H9 (cell line): ENCODE data around the gene GPATCH2. TPM values are rescaled to one million over a fixed set of nuclear protein-coding genes. Genes with fewer than 3 reads are reported as not detected.

Experiments
- DNase-seq: peaks from one replicate; pipeline ENCODE4 v3.0.0-alpha.2; 2017
- H2AFZ ChIP-seq: one replicate; pipeline ENCODE4 v1.6.1; 2013; ENCODE audit warnings: mild to moderate bottlenecking, low read length, control low read depth, moderate library complexity
- H2AK5ac ChIP-seq: 2 replicates; pipeline ENCODE4 v1.6.1; 2013; ENCODE audit warnings: low read length, control low read depth, mixed read lengths; ENCODE audit not compliant: insufficient read length
- H2BK120ac ChIP-seq: one replicate; pipeline ENCODE4 v1.6.1; 2013; ENCODE audit warnings: low read depth, mild to moderate bottlenecking, low read length, control low read depth, inconsistent platforms; ENCODE audit not compliant: poor library complexity, severe bottlenecking
- H2BK12ac ChIP-seq: 2 replicates; pipeline ENCODE4 v1.6.1; 2013; ENCODE audit warnings: low read length, control low read depth, mixed read lengths, low read depth; ENCODE audit not compliant: insufficient read length
- H2BK15ac ChIP-seq: 2 replicates; pipeline ENCODE4 v1.6.1; 2013; ENCODE audit warnings: low read depth, low read length, control low read depth
- H2BK20ac ChIP-seq: one replicate; pipeline ENCODE4 v1.6.1; 2013; ENCODE audit warnings: low read depth, mild to moderate bottlenecking, low read length, control low read depth, inconsistent platforms; ENCODE audit not compliant: poor library complexity, severe bottlenecking
- H2BK5ac ChIP-seq: 2 replicates; pipeline ENCODE4 v1.6.1; 2013; ENCODE audit warnings: low read length, control low read depth, mixed read lengths; ENCODE audit not compliant: insufficient read length
- H3K14ac ChIP-seq: 2 replicates; pipeline ENCODE4 v1.6.1; 2013; ENCODE audit warnings: low read length, control low read depth; ENCODE audit not compliant: insufficient read depth
- H3K18ac ChIP-seq: 2 replicates; pipeline ENCODE4 v1.6.1; 2013; ENCODE audit warnings: low read depth, mild to moderate bottlenecking, mixed read lengths, low read length, control low read depth; ENCODE audit not compliant: insufficient read length
- H3K23ac ChIP-seq: 2 replicates; pipeline ENCODE4 v1.6.1; 2013; ENCODE audit warnings: low read length, control low read depth, mixed read lengths, low read depth; ENCODE audit not compliant: insufficient read length
- H3K23me2 ChIP-seq: 2 replicates; pipeline ENCODE4 v1.6.1; 2013; ENCODE audit warnings: low read depth, mild to moderate bottlenecking, mixed read lengths, low read length, control low read depth; ENCODE audit not compliant: insufficient read length, poor library complexity, severe bottlenecking
- H3K27ac ChIP-seq: 2 replicates; pipeline ENCODE4 v1.5.1; 2013; ENCODE audit warnings: low read length, control low read depth, mixed read lengths, low read depth; ENCODE audit not compliant: insufficient read length
- H3K27me3 ChIP-seq: 2 replicates; pipeline ENCODE4 v1.6.1; 2013; ENCODE audit warnings: low read length, control low read depth, inconsistent platforms; ENCODE audit not compliant: insufficient read depth
- H3K4ac ChIP-seq: 2 replicates; pipeline ENCODE4 v1.6.1; 2013; ENCODE audit warnings: low read depth, mild to moderate bottlenecking, control low read depth, inconsistent platforms, low read length, moderate library complexity
- H3K4me1 ChIP-seq: 2 replicates; pipeline ENCODE4 v1.6.1; 2013; ENCODE audit warnings: low read length, control low read depth, inconsistent platforms; ENCODE audit not compliant: insufficient read depth
- H3K4me2 ChIP-seq: 2 replicates; pipeline ENCODE4 v1.6.1; 2013; ENCODE audit warnings: low read length, control low read depth, mixed read lengths; ENCODE audit not compliant: insufficient read length, insufficient read depth
- H3K56ac ChIP-seq: 2 replicates; pipeline ENCODE4 v1.6.1; 2013; ENCODE audit warnings: low read depth, mild to moderate bottlenecking, mixed read lengths, low read length, control low read depth; ENCODE audit not compliant: insufficient read length
- H3K79me1 ChIP-seq: 2 replicates; pipeline ENCODE4 v1.6.1; 2013; ENCODE audit warnings: low read depth, mild to moderate bottlenecking, moderate library complexity, low read length, control low read depth, inconsistent platforms; ENCODE audit not compliant: insufficient read depth, poor library complexity, severe bottlenecking
- H3K79me2 ChIP-seq: 2 replicates; pipeline ENCODE4 v1.6.1; 2013; ENCODE audit warnings: low read length, control low read depth, inconsistent platforms; ENCODE audit not compliant: insufficient read depth
- H3K9ac ChIP-seq: 2 replicates; pipeline ENCODE4 v1.6.1; 2013; ENCODE audit warnings: low read length, control low read depth, mixed read lengths; ENCODE audit not compliant: insufficient read length; ENCODE audit errors: extremely low read depth
- H3K9me3 ChIP-seq: one replicate; pipeline ENCODE4 v1.6.1; 2013; ENCODE audit warnings: low read depth, low read length, inconsistent platforms; ENCODE audit not compliant: control insufficient read depth
- H3T11ph ChIP-seq: one replicate; pipeline ENCODE4 v1.6.1; 2013; ENCODE audit warnings: mild to moderate bottlenecking, low read length, control low read depth, inconsistent platforms
- H4K20me1 ChIP-seq: one replicate; pipeline ENCODE4 v1.6.1; 2013; ENCODE audit not compliant: control insufficient read depth, insufficient read length, insufficient read depth
- H4K5ac ChIP-seq: 2 replicates; pipeline ENCODE4 v1.6.1; 2013; ENCODE audit warnings: low read depth, mild to moderate bottlenecking, mixed read lengths, low read length, control low read depth; ENCODE audit not compliant: insufficient read length
- H4K8ac ChIP-seq: replicated peaks from 2 replicates; pipeline ENCODE4 v1.6.1; 2013; ENCODE audit warnings: low read length, control low read depth, mixed read lengths, low read depth; ENCODE audit not compliant: insufficient read length
- H4K91ac ChIP-seq: 2 replicates; pipeline ENCODE4 v1.6.1; 2013; ENCODE audit warnings: low read depth, mild to moderate bottlenecking, moderate library complexity, mixed read lengths, low read length, control low read depth; ENCODE audit not compliant: insufficient read length
- H3K27ac Mint-ChIP-seq, 3 experiments: 2 replicates in 2 of 3; 3 replicates in 1 of 3; pipeline ENCODE4 v1.8.0; 2020 to 2021; ENCODE audit warnings: mixed read lengths in 3 of 3, mild to moderate bottlenecking in 1 of 3, moderate library complexity in 1 of 3
- H3K27me3 Mint-ChIP-seq: 2 replicates; pipeline ENCODE4 v1.8.0; 2021; ENCODE audit warnings: low read depth, mild to moderate bottlenecking, moderate library complexity, mixed read lengths
- H3K36me3 Mint-ChIP-seq, 3 experiments: 2 replicates in 2 of 3; 3 replicates in 1 of 3; pipeline ENCODE4 v1.8.0; 2020 to 2021; ENCODE audit warnings: low read depth in 3 of 3, mixed read lengths in 3 of 3; ENCODE audit not compliant: insufficient read depth in 1 of 3
- H3K4me1 Mint-ChIP-seq, 2 experiments: 2 replicates each; pipeline ENCODE4 v1.8.0; 2020; ENCODE audit warnings: mixed read lengths in 2 of 2
- H3K4me3 Mint-ChIP-seq, 2 experiments: 2 replicates in 1 of 2; 3 replicates in 1 of 2; pipeline ENCODE4 v1.8.0; 2020 to 2021; ENCODE audit warnings: mild to moderate bottlenecking in 2 of 2, mixed read lengths in 2 of 2, moderate library complexity in 1 of 2
- H3K9me3 Mint-ChIP-seq, 2 experiments: 2 replicates in 1 of 2; 3 replicates in 1 of 2; pipeline ENCODE4 v1.8.0; 2020; ENCODE audit warnings: mild to moderate bottlenecking in 2 of 2, mixed read lengths in 2 of 2, moderate library complexity in 1 of 2
- WGBS: extraction: QIAGEN DNeasy Blood & Tissue Kit; methylation state at CpG from one replicate; pipeline ENCODE4 v1.1.7; 2013; ENCODE audit warnings: missing lambda C conversion rate, low lambda C conversion rate, mixed read lengths; ENCODE audit not compliant: insufficient read length; ENCODE audit errors: extremely low coverage; 5-methylcytosine and 5-hydroxymethylcytosine counted together
- total RNA-seq: library from RNA; stranded (reverse); gene quantifications from 2 replicates; pipeline ENCODE4 v1.2.1, GENCODE V29; 2021
- TF ChIP-seq, protein P1 (sequence below): fragments of 200-600 bp; sonication (generic); conservative IDR thresholded peaks from 3 replicates; pipeline ENCODE4 v1.8.0; 2021; ENCODE audit warnings: antibody characterized with exemption, mild to moderate bottlenecking

The GPATCH2 gene
- total RNA-seq, 1 experiment from 2014 or later = 14.3 TPM

- Mint-ChIP-seq H3K4me1 (peaks cover 0 to 6% of the 10 kb centered on the region in 2 experiments; a peak in 2 of 4 replicates), H3K36me3 (no peaks in the 10 kb centered on the region), H3K4me3 (no peak overlapping the region), H3K27ac (peak overlapping the region in 2 of 3 experiments; percentile 25 to 36; a peak in 3 of 7 replicates), H3K27me3 (no peaks in the 10 kb centered on the region), H3K9me3 (no peaks in the 10 kb centered on the region)
- WGBS = no CpG with 5 or more reads among the region's 4 CpGs
- no peak overlapping the region for H2BK20ac ChIP-seq
- H4K8ac ChIP-seq = no peak overlapping the region
- no peak overlapping the region for H3K27ac ChIP-seq
- no peaks in the 10 kb centered on the region for H3K23me2 ChIP-seq
- H3K4me1 ChIP-seq = no peaks in the 10 kb centered on the region
- no peak overlapping the region for H4K91ac ChIP-seq
- no peak overlapping the region for H3K18ac ChIP-seq
- no peaks in the 10 kb centered on the region for H3K9me3 ChIP-seq
- H2BK5ac ChIP-seq = no peak overlapping the region
- TF ChIP-seq, protein P1, sequence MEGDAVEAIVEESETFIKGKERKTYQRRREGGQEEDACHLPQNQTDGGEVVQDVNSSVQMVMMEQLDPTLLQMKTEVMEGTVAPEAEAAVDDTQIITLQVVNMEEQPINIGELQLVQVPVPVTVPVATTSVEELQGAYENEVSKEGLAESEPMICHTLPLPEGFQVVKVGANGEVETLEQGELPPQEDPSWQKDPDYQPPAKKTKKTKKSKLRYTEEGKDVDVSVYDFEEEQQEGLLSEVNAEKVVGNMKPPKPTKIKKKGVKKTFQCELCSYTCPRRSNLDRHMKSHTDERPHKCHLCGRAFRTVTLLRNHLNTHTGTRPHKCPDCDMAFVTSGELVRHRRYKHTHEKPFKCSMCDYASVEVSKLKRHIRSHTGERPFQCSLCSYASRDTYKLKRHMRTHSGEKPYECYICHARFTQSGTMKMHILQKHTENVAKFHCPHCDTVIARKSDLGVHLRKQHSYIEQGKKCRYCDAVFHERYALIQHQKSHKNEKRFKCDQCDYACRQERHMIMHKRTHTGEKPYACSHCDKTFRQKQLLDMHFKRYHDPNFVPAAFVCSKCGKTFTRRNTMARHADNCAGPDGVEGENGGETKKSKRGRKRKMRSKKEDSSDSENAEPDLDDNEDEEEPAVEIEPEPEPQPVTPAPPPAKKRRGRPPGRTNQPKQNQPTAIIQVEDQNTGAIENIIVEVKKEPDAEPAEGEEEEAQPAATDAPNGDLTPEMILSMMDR = no peak
- no peak overlapping the region for H2BK15ac ChIP-seq
- no peak overlapping the region for H4K5ac ChIP-seq
- H3K79me2 ChIP-seq = no peaks in the 10 kb centered on the region
- H3K27me3 ChIP-seq = no peaks in the 10 kb centered on the region
- H2AFZ ChIP-seq = no peak overlapping the region
- H3K4ac ChIP-seq = no peak overlapping the region
- no peak overlapping the region for H3T11ph ChIP-seq
- H2BK120ac ChIP-seq = no peak overlapping the region
- H3K23ac ChIP-seq = no peak overlapping the region
- DNase-seq = peak; percentile 36
- no peak overlapping the region for H3K9ac ChIP-seq
- peak overlapping the region; percentile 0; the same call in 1 of the 2 replicates for H3K14ac ChIP-seq
- no peaks in the 10 kb centered on the region for H3K79me1 ChIP-seq
- H3K56ac ChIP-seq = no peak overlapping the region
- no peaks in the 10 kb centered on the region for H4K20me1 ChIP-seq
- H2BK12ac ChIP-seq = no peak overlapping the region
- H2AK5ac ChIP-seq = no peak overlapping the region
- no peak overlapping the region for H3K4me2 ChIP-seq
These were observed 43.3 kb upstream of the GPATCH2 start for GRCh38 chr1:217674028-217674729.
